Hindlimb muscle (tissue), 1 donor: Measurements from ENCODE around the gene PRDM16. TPM values are rescaled to one million over a fixed set of nuclear protein-coding genes. Genes with fewer than 3 reads are reported as not detected.

Source experiments
- DNase-seq: peaks from one replicate; pipeline ENCODE4 v3.0.0-alpha.2; 2013
- polyA plus RNA-seq: library from polyadenylated mRNA; unstranded; fragments of 120-200 nt; gene quantifications from one replicate; pipeline ENCODE4 v1.2.1, GENCODE V29; 2013; ENCODE audit not compliant: insufficient read length

PRDM16 gene
- polyA plus RNA-seq, 1 donor: 0.80 TPM

GRCh38 chr1:3435666-3436065 is 366.7 kb downstream of the PRDM16 start:
- no peak for DNase-seq

- DNase-seq: no peak
Measured at GRCh38 chr1:3436451-3436850, 367.4 kb downstream of the PRDM16 start.

- no peak for DNase-seq
Measured at GRCh38 chr1:3436901-3437300, 367.9 kb downstream of the PRDM16 start.

- no peak for DNase-seq
Measured at GRCh38 chr1:3438661-3439180, 369.7 kb downstream of the PRDM16 start.

GRCh38 chr1:3439346-3440299 is 370.6 kb downstream of the PRDM16 start:
- DNase-seq: no peak

- no peak for DNase-seq
Measured at GRCh38 chr1:3440300-3440681, 371.3 kb downstream of the PRDM16 start.

GRCh38 chr1:3440711-3441409 is 371.9 kb downstream of the PRDM16 start:
- DNase-seq: no peak

GRCh38 chr1:3441410-3441847 is 372.4 kb downstream of the PRDM16 start:
- no peak for DNase-seq

GRCh38 chr1:3441880-3442279 is 372.9 kb downstream of the PRDM16 start:
- DNase-seq: no peak

GRCh38 chr1:3442331-3442730 is 373.3 kb downstream of the PRDM16 start:
- DNase-seq: no peak

- no peak for DNase-seq
Measured at GRCh38 chr1:3442901-3443300, 373.9 kb downstream of the PRDM16 start.

GRCh38 chr1:3443807-3444206 is 374.8 kb downstream of the PRDM16 start:
- no peak for DNase-seq

GRCh38 chr1:3444298-3444697 is 375.3 kb downstream of the PRDM16 start:
- no peak for DNase-seq

- no peak for DNase-seq
Measured at GRCh38 chr1:3444736-3445135, 375.7 kb downstream of the PRDM16 start.

GRCh38 chr1:3450202-3450863 is 381.3 kb downstream of the PRDM16 start:
- DNase-seq: no peak

GRCh38 chr1:3450983-3451382 is 382.0 kb downstream of the PRDM16 start:
- DNase-seq: no peak

- no peak for DNase-seq
Measured at GRCh38 chr1:3451994-3452865, 383.2 kb downstream of the PRDM16 start.

- DNase-seq: no peak
Measured at GRCh38 chr1:3452866-3453175, 383.8 kb downstream of the PRDM16 start.

GRCh38 chr1:3453203-3453761 is 384.3 kb downstream of the PRDM16 start:
- peak; percentile 56 for DNase-seq

GRCh38 chr1:3453891-3454810 is 385.1 kb downstream of the PRDM16 start, which contains the start of gene ARHGEF16:
TSS of gene ARHGEF16 (plus strand) at chr1:3454665. CDS start at chr1:3463085, 8,420 bp downstream.
- no peak for DNase-seq
